NCI-H1092 (cell line): Measurements from ENCODE around the gene CHMP6.

Experiments
- DNase-seq: peaks from one replicate; lab custom pipeline; 2025; lab: John Stamatoyannopoulos, UW

Gene CHMP6

GRCh38 chr17:80991645-80992076 is at the start of gene CHMP6:
Gene CHMP6, plus strand, starts transcription at chr17:80991841. Its CDS starts 78 bp downstream, at chr17:80991919.
- DNase-seq: peak; percentile 46

GRCh38 chr17:80942423-80943345 is 49.0 kb upstream of the CHMP6 start:
- DNase-seq: no peak

GRCh38 chr17:80943346-80944145 is 48.1 kb upstream of the CHMP6 start:
- DNase-seq: no peak

GRCh38 chr17:80944326-80944725 is 47.3 kb upstream of the CHMP6 start:
- DNase-seq: no peak

GRCh38 chr17:80945736-80946135 is 45.9 kb upstream of the CHMP6 start:
- no peak for DNase-seq

- DNase-seq: no peak
Measured at GRCh38 chr17:80946449-80946848, 45.2 kb upstream of the CHMP6 start.

- DNase-seq: no peak
Measured at GRCh38 chr17:80947200-80947940, 44.3 kb upstream of the CHMP6 start.

- no peak for DNase-seq
Measured at GRCh38 chr17:80948019-80948975, 43.3 kb upstream of the CHMP6 start.

- no peak for DNase-seq
Measured at GRCh38 chr17:80948976-80949450, 42.6 kb upstream of the CHMP6 start.

- no peak for DNase-seq
Measured at GRCh38 chr17:80949451-80950421, 41.9 kb upstream of the CHMP6 start.

GRCh38 chr17:80950466-80951120 is 41.0 kb upstream of the CHMP6 start:
- DNase-seq: no peak

GRCh38 chr17:80951121-80952090 is 40.2 kb upstream of the CHMP6 start:
- no peak for DNase-seq

- DNase-seq: no peak
Measured at GRCh38 chr17:80952291-80952690, 39.4 kb upstream of the CHMP6 start.

- no peak for DNase-seq
Measured at GRCh38 chr17:80953471-80954315, 37.9 kb upstream of the CHMP6 start.

- no peak for DNase-seq
Measured at GRCh38 chr17:80955078-80955477, 36.6 kb upstream of the CHMP6 start.

GRCh38 chr17:80955671-80956280 is 35.9 kb upstream of the CHMP6 start:
- DNase-seq: no peak
